ENCODE data around the gene FKBP5.

- TF ChIP-seq, protein P1, sequence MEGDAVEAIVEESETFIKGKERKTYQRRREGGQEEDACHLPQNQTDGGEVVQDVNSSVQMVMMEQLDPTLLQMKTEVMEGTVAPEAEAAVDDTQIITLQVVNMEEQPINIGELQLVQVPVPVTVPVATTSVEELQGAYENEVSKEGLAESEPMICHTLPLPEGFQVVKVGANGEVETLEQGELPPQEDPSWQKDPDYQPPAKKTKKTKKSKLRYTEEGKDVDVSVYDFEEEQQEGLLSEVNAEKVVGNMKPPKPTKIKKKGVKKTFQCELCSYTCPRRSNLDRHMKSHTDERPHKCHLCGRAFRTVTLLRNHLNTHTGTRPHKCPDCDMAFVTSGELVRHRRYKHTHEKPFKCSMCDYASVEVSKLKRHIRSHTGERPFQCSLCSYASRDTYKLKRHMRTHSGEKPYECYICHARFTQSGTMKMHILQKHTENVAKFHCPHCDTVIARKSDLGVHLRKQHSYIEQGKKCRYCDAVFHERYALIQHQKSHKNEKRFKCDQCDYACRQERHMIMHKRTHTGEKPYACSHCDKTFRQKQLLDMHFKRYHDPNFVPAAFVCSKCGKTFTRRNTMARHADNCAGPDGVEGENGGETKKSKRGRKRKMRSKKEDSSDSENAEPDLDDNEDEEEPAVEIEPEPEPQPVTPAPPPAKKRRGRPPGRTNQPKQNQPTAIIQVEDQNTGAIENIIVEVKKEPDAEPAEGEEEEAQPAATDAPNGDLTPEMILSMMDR (IDR thresholded peaks at IDR 0.05), result no peak
- TF ChIP-seq POLR2A (IDR thresholded peaks at IDR 0.05) (no peak), EP300 (IDR thresholded peaks at IDR 0.05) (no peak)
Observed at GRCh38 chr6:35719404-35719829, 30.7 kb upstream of the FKBP5 start.

Measured in ovary (tissue), 3 donors.